Erythroblast (primary cell): Measurements from ENCODE around the gene RNF112.

Source experiments
- GATA1 ChIP-seq: IDR thresholded peaks from 2 replicates; pipeline ENCODE4 v1.6.1; 2011; ENCODE audit warnings: low read depth, mild to moderate bottlenecking, control low read depth, low read length, moderate library complexity
- POLR2A ChIP-seq: IDR thresholded peaks from 2 replicates; pipeline ENCODE4 v1.6.1; 2011; ENCODE audit warnings: mild to moderate bottlenecking, low read length

DNA sequence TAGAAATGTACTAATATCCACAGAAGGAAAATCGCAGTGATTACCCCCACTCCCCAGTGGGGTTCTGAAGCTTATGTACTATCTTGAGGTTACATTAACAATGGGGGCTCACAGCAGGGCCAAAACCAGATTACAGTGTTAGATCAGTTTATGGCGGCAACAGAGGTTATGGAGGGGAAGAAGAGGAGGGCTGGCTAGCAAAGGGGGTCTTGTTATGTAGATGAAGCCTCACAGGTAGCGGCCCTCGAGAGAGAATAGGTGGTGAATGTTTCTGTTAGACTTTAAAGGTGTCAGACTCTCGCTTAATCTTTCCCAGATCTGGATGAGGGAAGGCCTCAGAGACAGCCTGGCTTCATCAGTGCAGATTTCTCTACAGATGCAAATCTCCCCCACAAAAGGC is 22.2 kb downstream of the RNF112 start:
- no peak for TF ChIP-seq POLR2A
- TF ChIP-seq GATA1 = no peak
